Keratinocyte (primary cell): ENCODE measurements around the gene KRT79.

Source experiments
- CTCF ChIP-seq, 3 experiments: IDR thresholded peaks in 1 of 3; conservative IDR thresholded peaks in 1 of 3; optimal IDR thresholded peaks in 1 of 3; 2 replicates in 2 of 3; 3 replicates in 1 of 3; pipeline versions ENCODE3 to v1.5.1; 2011; ENCODE audit warnings: low read length in 3 of 3, mild to moderate bottlenecking in 3 of 3, moderate library complexity in 2 of 3, control low read depth in 1 of 3, inconsistent platforms in 1 of 3; ENCODE audit not compliant: insufficient read depth in 2 of 3; ENCODE audit errors: extremely low read depth in 1 of 3
- EZH2 ChIP-seq: IDR thresholded peaks from one replicate; pipeline ENCODE4 v1.6.1; 2012; ENCODE audit warnings: inconsistent platforms, mild to moderate bottlenecking, low read length, moderate library complexity

- no peak for TF ChIP-seq CTCF (optimal IDR thresholded peaks at IDR 0.05 in 1 of 3, IDR thresholded peaks at IDR 0.05 in 1 of 3, conservative IDR thresholded peaks at IDR 0.05 in 1 of 3; ENCODE audit: extremely low read depth in 1 of 3, insufficient read depth in 2 of 3, low read length in 3 of 3)
- TF ChIP-seq EZH2 = no peak
Measured at GRCh38 chr12:52814710-52815155, 19.4 kb downstream of the KRT79 start.
